CD4-positive, alpha-beta T cell treated with Interferon gamma for 1 hour (primary cell): Measurements from ENCODE around the gene SEC24A.
"Not testable (repeated sequence)": the region's sequence is repeated elsewhere in the genome, so short reads cannot be mapped to it uniquely, and the experiment has no call there.

Experiments used
- DNase-seq: peaks from one replicate; pipeline ENCODE4 v3.0.0-alpha.2; 2020

The SEC24A gene

GRCh38 chr5:134651531-134651930 is 2.9 kb downstream of the SEC24A start:
- DNase-seq, result no peak

DNA sequence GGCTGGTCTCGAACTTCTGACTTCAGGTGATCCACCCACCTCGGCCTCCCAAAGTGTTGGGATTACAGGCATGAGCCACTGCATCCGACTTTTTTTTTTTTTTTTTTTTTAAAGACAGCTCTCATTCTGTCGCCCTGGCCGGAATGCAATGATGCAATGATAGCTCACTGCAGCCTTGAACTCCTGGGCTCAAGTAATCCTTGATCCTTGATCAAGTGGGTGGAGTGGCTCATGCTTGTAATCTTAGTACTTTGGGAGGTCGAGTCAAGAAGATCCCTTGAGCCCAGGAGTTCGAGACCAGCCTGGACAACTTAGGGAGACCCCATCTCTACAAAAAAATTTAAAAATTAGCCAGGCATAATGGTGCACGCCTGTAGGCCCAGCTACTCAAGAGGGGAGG is 8.1 kb downstream of the SEC24A start:
- no peak for DNase-seq

DNA sequence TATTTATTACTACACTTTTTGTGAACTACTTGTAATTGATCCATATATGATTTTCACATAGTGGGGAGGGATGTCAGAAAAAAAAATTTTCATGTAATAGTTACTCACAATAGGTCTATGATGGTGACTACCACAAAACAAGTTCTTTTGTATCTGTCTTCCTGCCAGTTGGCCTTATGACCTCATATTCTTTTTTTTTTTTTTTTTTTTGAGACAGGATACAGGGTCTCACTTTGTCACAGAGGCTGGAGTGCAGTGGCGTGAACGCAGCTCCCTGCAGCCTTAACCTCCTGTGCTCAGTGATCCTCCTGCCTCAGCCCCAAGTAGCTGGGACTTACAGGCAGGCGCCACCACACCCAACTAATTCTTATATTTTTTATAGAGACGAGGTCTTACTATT is 10.9 kb downstream of the SEC24A start:
- no peak for DNase-seq

DNA sequence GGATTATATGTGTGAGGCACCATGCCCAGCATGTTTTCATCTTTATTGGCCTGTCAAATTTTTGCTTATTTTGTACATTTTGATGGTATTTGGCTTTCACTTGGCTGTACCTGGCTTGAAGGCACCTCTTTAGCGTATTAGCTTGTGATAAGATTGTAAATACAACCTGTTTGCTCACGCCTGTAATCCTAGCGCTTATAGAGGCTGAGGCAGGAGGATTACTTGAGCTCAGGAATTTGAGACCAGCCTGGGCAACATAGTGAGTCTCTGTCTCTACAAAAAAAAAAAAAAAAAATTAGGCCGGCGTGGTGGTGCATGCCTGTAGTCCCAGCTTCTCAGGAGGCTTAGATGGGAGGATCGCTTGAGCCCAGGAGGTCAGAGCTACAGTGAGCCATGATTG is 11.3 kb downstream of the SEC24A start:
- DNase-seq, result no peak

- no peak for DNase-seq
Observed at GRCh38 chr5:134662971-134663370, 14.4 kb downstream of the SEC24A start.

- no peak for DNase-seq
Observed at GRCh38 chr5:134664448-134664847, 15.9 kb downstream of the SEC24A start.

DNA sequence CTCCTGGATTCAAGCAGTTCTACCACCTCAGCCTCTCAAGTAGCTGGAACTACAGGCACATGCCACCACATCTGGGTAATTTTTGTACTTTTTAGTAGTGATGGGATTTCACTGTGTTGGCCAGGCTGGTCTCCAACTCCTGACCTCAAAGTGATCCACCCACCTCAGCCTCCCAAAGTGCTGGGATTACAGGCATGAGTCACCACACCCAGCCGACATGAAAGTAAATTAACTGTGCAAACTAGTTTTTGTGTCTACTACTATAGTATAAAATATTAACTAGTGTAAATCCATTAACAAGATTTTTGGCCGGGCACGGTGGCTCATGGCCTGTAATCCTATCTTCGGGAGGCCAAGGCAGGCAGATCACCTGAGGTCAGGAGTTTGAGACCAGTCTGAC is 25.0 kb downstream of the SEC24A start:
- DNase-seq, result not testable (repeated sequence)

- not testable (repeated sequence) for DNase-seq
Observed at GRCh38 chr5:134677357-134677756, 28.8 kb downstream of the SEC24A start.

DNA sequence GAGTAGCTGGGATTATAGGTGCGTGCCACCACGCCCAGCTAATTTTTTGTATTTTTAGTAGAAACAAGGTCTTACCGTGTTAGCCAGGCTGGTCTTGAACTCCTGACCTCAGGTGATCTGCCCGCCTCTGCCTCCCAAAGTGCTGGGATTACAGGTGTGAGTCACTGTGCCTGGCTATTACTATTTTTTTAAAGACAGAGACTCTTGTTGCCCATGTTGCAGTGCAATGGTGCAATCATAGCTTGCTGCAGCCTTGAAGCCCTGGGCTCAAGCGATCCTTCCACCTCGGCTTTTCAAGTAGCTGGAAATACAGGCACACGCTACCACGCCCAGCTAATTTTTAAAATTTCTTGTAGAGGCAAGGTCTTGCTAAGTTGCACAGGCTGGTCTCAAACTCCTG is 41.6 kb downstream of the SEC24A start:
- not testable (repeated sequence) for DNase-seq

DNA sequence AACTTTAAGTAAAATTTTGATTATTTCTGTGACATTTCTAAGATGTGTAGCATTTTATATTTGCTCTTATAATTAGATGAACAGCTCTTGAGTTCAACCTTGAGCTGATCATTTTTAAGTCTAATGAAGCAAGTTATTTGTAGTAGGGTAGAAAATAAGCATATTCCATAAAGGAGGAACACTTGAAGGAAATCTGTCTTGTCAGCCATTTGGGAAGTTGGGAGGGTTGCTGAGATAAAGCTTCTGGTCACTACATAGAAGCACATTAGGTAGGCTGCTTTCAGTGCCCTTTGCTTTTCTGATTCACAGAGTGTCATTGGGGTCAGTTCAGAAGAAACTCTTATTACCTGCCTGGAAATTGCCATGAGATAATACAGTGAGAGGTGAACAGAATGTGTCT is 44.1 kb downstream of the SEC24A start:
- no peak for DNase-seq

GRCh38 chr5:134708301-134708700 is 59.7 kb downstream of the SEC24A start:
- DNase-seq, result no peak

GRCh38 chr5:134714120-134714519 is 65.5 kb downstream of the SEC24A start:
- no peak for DNase-seq

DNA sequence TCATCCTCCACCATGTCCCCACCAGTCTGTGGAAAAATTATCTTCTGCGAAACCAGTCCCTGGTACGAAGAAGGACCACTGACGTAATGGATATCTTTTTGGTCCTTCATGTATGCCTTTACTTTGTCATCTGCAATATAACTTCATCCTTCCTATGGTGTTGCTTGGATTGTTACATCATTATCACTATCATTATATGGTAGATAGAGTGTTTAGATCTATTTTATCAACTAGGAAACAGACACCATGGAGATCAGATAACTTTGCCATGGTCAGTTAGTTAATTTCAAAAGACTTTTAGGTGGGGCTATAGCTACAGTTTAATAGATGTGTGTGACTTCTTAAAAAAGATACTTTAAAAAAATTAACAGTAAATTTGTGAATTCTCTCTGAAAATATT is 66.0 kb downstream of the SEC24A start:
- DNase-seq, result no peak

GRCh38 chr5:134715466-134715865 is 66.9 kb downstream of the SEC24A start:
- not testable (repeated sequence) for DNase-seq

GRCh38 chr5:134724872-134725271 is 76.3 kb downstream of the SEC24A start:
- no peak for DNase-seq

GRCh38 chr5:134732819-134733218 is 84.2 kb downstream of the SEC24A start:
- DNase-seq, result no peak

DNA sequence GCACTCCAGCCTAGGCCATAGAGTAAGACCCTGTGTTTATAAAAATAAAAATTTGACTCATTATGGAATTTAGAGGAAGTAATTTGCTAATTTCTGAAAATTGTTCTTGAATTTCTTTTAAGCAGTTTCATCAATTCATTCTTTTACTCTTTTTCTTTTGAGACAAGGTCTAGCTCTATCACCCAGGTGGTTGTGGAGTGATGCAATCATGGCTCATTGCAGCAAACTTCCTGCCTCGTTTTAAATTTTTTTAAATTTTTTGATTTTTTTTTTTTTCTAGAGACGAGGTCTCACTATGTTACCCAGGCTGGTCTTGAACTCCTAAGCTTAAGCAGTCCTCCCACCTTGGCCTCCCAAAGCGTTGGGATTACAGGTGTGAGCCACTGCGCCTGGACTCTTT is 86.7 kb downstream of the SEC24A start:
- no peak for DNase-seq

DNA sequence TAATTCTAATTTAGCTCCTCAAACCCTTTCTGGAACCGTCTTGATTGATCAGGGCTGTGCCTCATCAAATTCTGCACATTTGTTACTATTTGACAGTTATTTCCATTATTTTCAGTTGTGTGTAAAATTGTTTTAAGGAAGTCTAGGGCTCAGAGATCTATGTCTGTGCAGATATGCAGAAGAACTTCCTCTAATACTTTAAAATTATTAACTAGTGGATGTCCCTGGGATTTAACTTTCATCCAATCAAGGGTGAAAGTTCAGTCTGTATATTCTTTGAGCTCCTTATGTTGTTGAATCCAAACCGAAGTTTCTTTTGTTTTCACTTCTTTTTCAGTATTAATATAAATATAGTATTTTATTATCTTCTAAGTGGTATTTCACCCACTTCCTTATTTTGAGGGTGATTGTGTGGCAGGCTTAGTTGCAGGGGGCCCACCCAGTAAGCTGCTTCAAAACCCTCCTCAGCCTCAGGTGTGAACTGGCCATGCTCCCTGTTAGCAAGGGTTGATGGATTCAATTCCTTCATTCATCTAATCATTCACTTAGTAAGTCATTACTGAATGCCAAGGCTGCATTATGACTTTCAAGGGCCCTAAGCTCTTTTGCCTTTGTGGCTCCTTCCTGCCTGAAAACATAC is 87.7 kb downstream of the SEC24A start:
- DNase-seq, result no peak

GRCh38 chr5:134738133-134738962 is 89.8 kb downstream of the SEC24A start, which contains the start of gene CAMLG:
CAMLG (plus strand) TSS chr5:134738548; CDS start chr5:134738621, 73 bp downstream.
- peak; percentile 97 for DNase-seq

DNA sequence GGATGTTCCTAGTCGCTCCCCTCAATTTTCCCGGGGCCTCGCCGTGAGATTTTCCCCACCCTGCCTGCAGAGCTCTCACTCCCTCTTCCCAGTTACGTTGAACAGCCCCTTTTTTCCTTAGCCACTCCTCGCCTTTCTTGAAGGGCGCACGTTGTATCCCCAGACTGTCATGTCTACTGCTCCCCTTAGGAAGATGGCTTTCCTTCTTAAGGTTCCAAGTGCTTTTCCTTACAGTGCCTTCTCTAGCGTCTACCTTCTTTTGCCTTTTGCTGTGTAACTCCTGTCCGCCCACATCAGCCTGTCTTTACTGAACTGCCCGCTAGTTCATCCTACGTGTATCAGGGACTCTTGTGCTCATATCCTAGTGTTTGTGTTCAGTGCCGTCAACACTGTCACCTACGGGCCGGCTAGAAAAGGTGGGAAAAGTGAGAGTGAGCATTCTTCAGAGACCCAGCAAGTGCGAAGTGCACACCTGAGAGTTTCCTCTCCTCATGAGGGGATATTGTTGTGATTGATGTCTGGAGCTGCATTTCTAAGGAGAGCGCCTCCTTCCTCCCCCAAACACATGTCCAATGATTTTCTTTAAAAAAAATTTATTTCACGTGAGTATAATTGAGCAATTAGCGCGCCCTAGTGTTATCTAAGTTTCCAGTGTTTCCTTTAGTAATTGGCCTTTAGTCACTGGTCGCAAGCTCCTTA is 90.5 kb downstream of the SEC24A start:
- no peak for DNase-seq

GRCh38 chr5:134741052-134741451 is 92.5 kb downstream of the SEC24A start:
- no peak for DNase-seq

DNA sequence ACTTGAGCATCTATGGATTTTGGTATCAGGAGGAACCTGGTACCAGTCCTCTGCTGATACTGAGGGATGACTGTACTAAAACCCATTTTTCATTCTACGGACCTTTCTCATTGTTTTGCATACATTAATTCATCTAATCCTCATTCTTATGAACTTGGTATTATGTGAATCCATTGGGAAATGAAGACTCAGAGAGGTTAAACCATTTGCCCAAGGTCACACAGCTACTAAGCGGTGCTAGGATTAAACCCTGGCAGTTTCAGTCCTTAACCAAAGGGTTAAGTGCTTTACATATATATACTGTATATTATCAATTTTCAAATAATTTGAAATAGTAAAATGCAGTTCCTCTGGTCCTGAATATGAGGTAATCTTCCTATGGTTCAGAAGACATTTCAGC is 93.5 kb downstream of the SEC24A start:
- no peak for DNase-seq

DNA sequence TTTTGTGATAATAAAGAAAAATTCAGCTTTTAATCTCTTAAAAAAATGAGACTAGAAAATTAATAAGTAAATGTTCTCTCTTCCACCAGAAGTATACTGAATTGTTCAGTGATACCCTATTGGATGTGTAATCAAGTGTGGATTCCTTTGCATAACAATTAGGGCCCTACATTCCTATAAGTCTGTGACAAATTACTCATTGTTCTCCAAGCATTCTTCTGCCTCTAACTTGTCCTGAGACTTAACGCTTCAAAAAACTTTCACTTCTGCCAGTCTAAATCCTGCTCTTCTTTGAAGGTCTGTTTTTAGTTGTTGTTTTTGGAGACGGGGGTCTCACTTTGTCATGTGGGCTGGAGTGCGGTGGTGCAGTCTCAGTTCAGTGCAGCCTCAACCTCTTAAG is 100.8 kb downstream of the SEC24A start:
- DNase-seq, result no peak

DNA sequence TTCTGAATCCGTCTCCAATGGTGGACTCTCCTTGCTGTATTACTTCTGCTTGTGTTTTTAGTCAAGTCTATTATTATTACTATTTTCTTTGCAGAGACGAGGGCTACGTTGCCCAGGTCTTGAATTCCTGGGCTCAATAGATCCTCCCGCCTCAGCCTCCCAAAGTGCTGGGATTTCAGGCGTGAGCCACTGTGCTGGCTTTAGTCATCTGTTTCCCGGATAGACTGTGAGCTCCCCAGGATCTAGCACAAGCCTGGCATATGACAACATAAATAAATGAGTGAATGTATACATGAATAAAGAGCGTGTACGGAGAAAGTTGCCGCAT is 109.6 kb downstream of the SEC24A start:
- no peak for DNase-seq
